Body of pancreas (tissue), 4 donors: ENCODE measurements around the gene SLC38A3. TPM values are rescaled to one million over a fixed set of nuclear protein-coding genes. Genes with fewer than 3 reads are reported as not detected.

Source experiments
- ATAC-seq: fragments of 150-250 bp; one replicate; pipeline ENCODE4 v1.9.1; 2016
- DNase-seq, 4 donors: peaks; one replicate each; pipeline ENCODE4 v3.0.0-alpha.2; 2019
- H3K27ac ChIP-seq, 4 donors: fragments of 200-600 bp; sonication (generic); 1 replicate in 3 of 4; 2 replicates in 1 of 4; pipeline versions ENCODE4 v1.5.1 to v1.6.1; 2016 to 2019; ENCODE audit warnings: mild to moderate bottlenecking in 1 of 4, mixed read lengths in 1 of 4, moderate library complexity in 1 of 4
- H3K27me3 ChIP-seq, 2 donors: fragments of 200-600 bp; sonication (generic); one replicate each; pipeline ENCODE4 v1.6.0; 2016; ENCODE audit warnings: mild to moderate bottlenecking in 1 of 2
- H3K36me3 ChIP-seq, 2 donors: fragments of 200-600 bp; sonication (generic); replicated peaks in 1 of 2; 2 replicates each; pipeline ENCODE4 v1.5.1; 2016; ENCODE audit warnings: low read depth in 2 of 2; ENCODE audit not compliant: insufficient read depth in 1 of 2
- H3K4me1 ChIP-seq: fragments of 200-600 bp; sonication (generic); one replicate; pipeline ENCODE4 v1.6.0; 2016
- H3K4me3 ChIP-seq, 2 donors: fragments of 200-600 bp; sonication (generic); 1 replicate in 1 of 2; 2 replicates in 1 of 2; pipeline ENCODE4 v1.5.1; 2016 to 2019
- H3K9me3 ChIP-seq, 3 donors: fragments of 200-600 bp; sonication (generic); 1 replicate in 2 of 3; 2 replicates in 1 of 3; pipeline ENCODE4 v1.5.1; 2016
- CTCF ChIP-seq, 7 experiments: fragments of 450-650 bp in 4 of 7; fragments of 200-600 bp in 3 of 7; sonication (generic) in 3 of 7; IDR thresholded peaks; one replicate each; pipeline ENCODE4 v1.5.1; 2016 to 2019; ENCODE audit warnings: antibody characterized with exemption in 7 of 7
- POLR2A ChIP-seq, 3 donors: fragments of 450-650 bp; IDR thresholded peaks; one replicate each; pipeline ENCODE4 v1.6.1; 2016; ENCODE audit warnings: antibody characterized with exemption in 3 of 3, mild to moderate bottlenecking in 2 of 3
- WGBS, 2 donors: methylation state at CpG; one replicate each; pipeline ENCODE4 v1.1.5; 2017; 5-methylcytosine and 5-hydroxymethylcytosine counted together
- intact Hi-C: fragments of 100-400 bp; cut with DNase I; formaldehyde crosslinking; loops from one replicate; pipeline ENCODE4 v1.15.1; 2023
- total RNA-seq, 2 donors: library from RNA; depleted of rRNA; stranded (reverse); fragments of >200 nt; gene quantifications; one replicate each; pipeline ENCODE4 v1.1.0, GENCODE V29; 2016

SLC38A3 gene
- total RNA-seq, 2 donors from 2014 or later, result 4.6 to 48.0 TPM

- Histone ChIP-seq H3K27me3 (no peaks in the 10 kb centered on the region), H3K9me3 (no peaks in the 10 kb centered on the region), H3K4me1 (peaks cover 50% of the 10 kb centered on the region), H3K27ac (peak within 1 kb of the TSS; percentile 76 to 91 (median 85)), H3K4me3 (peak within 1 kb of the TSS; percentile 43 to 51), H3K36me3 (no peaks in the 10 kb centered on the region)
- intact Hi-C loops, result no loop called here
- WGBS, 2 donors, result 0 to 1% methylated on average over 17 to 62 of the region's 75 CpGs
- peak in 1 of 7 experiments; percentile 4 for TF ChIP-seq CTCF (IDR thresholded peaks at IDR 0.05)
- peak; percentile 63 to 91 (median 75) for TF ChIP-seq POLR2A (IDR thresholded peaks at IDR 0.05)
- peak; percentile 92 for ATAC-seq
- DNase-seq, result peak; percentile 98 to 99 (median 99)
Measured at GRCh38 chr3:50235716-50236483, 30.8 kb downstream of the SLC38A3 start, which contains the start of gene GNAI2. GNAI2 (plus strand) TSS chr3:50236204; CDS start chr3:50236336, 132 bp downstream.

- no peak for DNase-seq
- peak overlapping the region; percentile 43 to 51 for H3K4me3 ChIP-seq
- H3K4me1 ChIP-seq, result peaks cover 55% of the 10 kb centered on the region
- H3K27ac ChIP-seq, result peak overlapping the region; percentile 76 to 87 (median 85)
- H3K9me3 ChIP-seq, result no peaks in the 10 kb centered on the region
- no peaks in the 10 kb centered on the region for H3K27me3 ChIP-seq
- intact Hi-C loops, result no loop called here
- no peaks in the 10 kb centered on the region for H3K36me3 ChIP-seq
- TF ChIP-seq CTCF (IDR thresholded peaks at IDR 0.05) (no peak), POLR2A (IDR thresholded peaks at IDR 0.05) (no peak)
- 6 to 21% methylated on average over 12 to 13 of the region's 13 CpGs for WGBS, 2 donors
- ATAC-seq, result no peak
Measured at GRCh38 chr3:50236484-50237132, 31.5 kb downstream of the SLC38A3 start.

- DNase-seq, result no peak
- no peak for TF ChIP-seq CTCF (IDR thresholded peaks at IDR 0.05)
- TF ChIP-seq POLR2A (IDR thresholded peaks at IDR 0.05), result no peak
- Histone ChIP-seq H3K27me3 (no peaks in the 10 kb centered on the region), H3K27ac (peak overlapping the region; percentile 48 to 87 (median 80)), H3K36me3 (no peaks in the 10 kb centered on the region), H3K4me1 (peaks cover 60% of the 10 kb centered on the region), H3K4me3 (peak overlapping the region; percentile 43 to 51), H3K9me3 (no peaks in the 10 kb centered on the region)
- intact Hi-C loops, result no loop called here
- 29 to 45% methylated on average over 7 of the region's 7 CpGs for WGBS, 2 donors
- no peak for ATAC-seq
Measured at GRCh38 chr3:50237133-50237651, 32.1 kb downstream of the SLC38A3 start.

GRCh38 chr3:50237754-50238548 is 32.9 kb downstream of the SLC38A3 start:
- ATAC-seq, result no peak
- Histone ChIP-seq H3K27ac (peak overlapping the region; percentile 48 to 87 (median 80)), H3K36me3 (no peaks in the 10 kb centered on the region), H3K9me3 (no peaks in the 10 kb centered on the region), H3K4me3 (peak overlapping the region in 1 of 2 donors; percentile 15), H3K4me1 (peaks cover 67% of the 10 kb centered on the region), H3K27me3 (no peaks in the 10 kb centered on the region)
- DNase-seq, result peak; percentile 57 to 84 (median 70)
- intact Hi-C loops, result no loop called here
- 14% methylated on average over 3 to 29 of the region's 31 CpGs for WGBS, 2 donors
- peak in 2 of 3 donors; percentile 47 to 67 for TF ChIP-seq POLR2A (IDR thresholded peaks at IDR 0.05)
- TF ChIP-seq CTCF (IDR thresholded peaks at IDR 0.05), result no peak
